Trophoblast cell (in vitro differentiated cells and primary cell): Measurements from ENCODE around the gene ADH5. TPM values are rescaled to one million over a fixed set of nuclear protein-coding genes. Genes with fewer than 3 reads are reported as not detected.

Experiments used
- DNase-seq, 2 donors: peaks; one replicate each; pipeline ENCODE4 v3.0.0-alpha.2; 2016
- H2AFZ ChIP-seq: 2 replicates; pipeline ENCODE4 v1.6.1; 2013; ENCODE audit warnings: low read length, moderate library complexity, mild to moderate bottlenecking; ENCODE audit not compliant: insufficient read depth, poor library complexity
- H2AK5ac ChIP-seq: 2 replicates; pipeline ENCODE4 v1.6.1; 2013; ENCODE audit warnings: mild to moderate bottlenecking, low read length
- H2BK120ac ChIP-seq: 2 replicates; pipeline ENCODE4 v1.6.1; 2013; ENCODE audit warnings: low read length, mild to moderate bottlenecking, moderate library complexity; ENCODE audit not compliant: insufficient read depth, poor library complexity
- H2BK12ac ChIP-seq: 2 replicates; pipeline ENCODE4 v1.6.1; 2013; ENCODE audit warnings: mild to moderate bottlenecking, low read length, moderate library complexity
- H2BK5ac ChIP-seq: 2 replicates; pipeline ENCODE4 v1.6.1; 2013; ENCODE audit warnings: low read length, low read depth, moderate library complexity, mild to moderate bottlenecking; ENCODE audit not compliant: poor library complexity
- H3K14ac ChIP-seq: 2 replicates; pipeline ENCODE4 v1.6.1; 2013; ENCODE audit warnings: mild to moderate bottlenecking, low read length
- H3K18ac ChIP-seq: 2 replicates; pipeline ENCODE4 v1.6.1; 2013; ENCODE audit warnings: mild to moderate bottlenecking, low read length
- H3K23ac ChIP-seq: 2 replicates; pipeline ENCODE4 v1.6.1; 2013; ENCODE audit warnings: low read length
- H3K27ac ChIP-seq: 2 replicates; pipeline ENCODE4 v1.5.1; 2013; ENCODE audit warnings: low read depth, mild to moderate bottlenecking, inconsistent platforms, low read length, moderate library complexity
- H3K27me3 ChIP-seq: 2 replicates; pipeline ENCODE4 v1.6.1; 2013; ENCODE audit warnings: inconsistent platforms, mild to moderate bottlenecking, low read length, moderate library complexity; ENCODE audit not compliant: insufficient read depth
- H3K36me3 ChIP-seq, 2 experiments: 1 replicate in 1 of 2; 2 replicates in 1 of 2; pipeline ENCODE4 v1.6.1; 2013; ENCODE audit warnings: low read length in 2 of 2, mild to moderate bottlenecking in 2 of 2, moderate library complexity in 1 of 2; ENCODE audit not compliant: insufficient read depth in 2 of 2, control insufficient read depth in 1 of 2
- H3K4ac ChIP-seq: 2 replicates; pipeline ENCODE4 v1.6.1; 2013; ENCODE audit warnings: low read depth, mild to moderate bottlenecking, low read length, moderate library complexity
- H3K4me1 ChIP-seq, 2 experiments: 1 replicate in 1 of 2; 2 replicates in 1 of 2; pipeline ENCODE4 v1.6.1; 2013; ENCODE audit warnings: low read length in 2 of 2, mild to moderate bottlenecking in 2 of 2, moderate library complexity in 1 of 2; ENCODE audit not compliant: insufficient read depth in 2 of 2, control insufficient read depth in 1 of 2
- H3K4me2 ChIP-seq: 2 replicates; pipeline ENCODE4 v1.6.1; 2013; ENCODE audit warnings: inconsistent platforms, mild to moderate bottlenecking, low read length, moderate library complexity
- H3K4me3 ChIP-seq: 2 replicates; pipeline ENCODE4 v1.5.1; 2013; ENCODE audit warnings: mild to moderate bottlenecking, low read depth, low read length, inconsistent platforms
- H3K79me1 ChIP-seq: one replicate; pipeline ENCODE4 v1.6.1; 2013; ENCODE audit warnings: low read length
- H3K79me2 ChIP-seq: 2 replicates; pipeline ENCODE4 v1.6.1; 2013; ENCODE audit warnings: low read length, mild to moderate bottlenecking; ENCODE audit not compliant: control insufficient read depth, insufficient read depth, poor library complexity
- H3K9ac ChIP-seq: 2 replicates; pipeline ENCODE4 v1.6.1; 2013; ENCODE audit warnings: mild to moderate bottlenecking, low read length
- H3K9me3 ChIP-seq: 2 replicates; pipeline ENCODE4 v1.6.1; 2013; ENCODE audit warnings: low read depth, mild to moderate bottlenecking, control low read depth, inconsistent platforms, low read length; ENCODE audit not compliant: insufficient read depth
- H4K12ac ChIP-seq: 2 replicates; pipeline ENCODE4 v1.6.1; 2013; ENCODE audit warnings: low read depth, mild to moderate bottlenecking, low read length, moderate library complexity
- H4K8ac ChIP-seq: 2 replicates; pipeline ENCODE4 v1.6.1; 2013; ENCODE audit warnings: low read depth, mild to moderate bottlenecking, low read length, moderate library complexity
- H4K91ac ChIP-seq: one replicate; pipeline ENCODE4 v1.6.1; 2013; ENCODE audit warnings: low read depth, mild to moderate bottlenecking, low read length, moderate library complexity
- WGBS: extraction: QIAGEN DNeasy Blood & Tissue Kit; methylation state at CpG from one replicate; pipeline ENCODE4 v1.1.7; 2013; ENCODE audit warnings: missing lambda C conversion rate; ENCODE audit not compliant: insufficient read length, insufficient coverage; ENCODE audit errors: extremely low coverage; 5-methylcytosine and 5-hydroxymethylcytosine counted together
- polyA plus RNA-seq: library from polyadenylated mRNA; stranded (reverse); fragments of 200-250 nt; gene quantifications from 2 replicates; pipeline ENCODE4 v1.2.3, GENCODE V29; 2013

Gene ADH5
- 129 and 132 TPM in 2 replicates for polyA plus RNA-seq

GRCh38 chr4:99088481-99089365 lies at the start of gene ADH5:
TSS of gene ADH5 (minus strand) at chr4:99088788. CDS start at chr4:99088700, 88 bp downstream.
- peak within 1 kb of the TSS; percentile 81 for H2AK5ac ChIP-seq
- peak within 1 kb of the TSS; percentile 60 for H2BK12ac ChIP-seq
- peak within 1 kb of the TSS; percentile 100 for H3K4ac ChIP-seq
- peak within 1 kb of the TSS; percentile 91 for H2BK5ac ChIP-seq
- peak within 1 kb of the TSS; percentile 82 for H2BK120ac ChIP-seq
- H3K79me2 ChIP-seq: peaks cover 21% of the 10 kb centered on the region
- peak within 1 kb of the TSS; percentile 13 for H3K23ac ChIP-seq
- H3K9me3 ChIP-seq: no peaks in the 10 kb centered on the region
- peak within 1 kb of the TSS; percentile 95 for H3K18ac ChIP-seq
- peak within 1 kb of the TSS; percentile 37 for H2AFZ ChIP-seq
- no peaks in the 10 kb centered on the region for H3K27me3 ChIP-seq
- peak within 1 kb of the TSS; percentile 81 for H4K8ac ChIP-seq
- H3K79me1 ChIP-seq: peaks cover 16% of the 10 kb centered on the region
- H3K14ac ChIP-seq: peak within 1 kb of the TSS; percentile 91
- peak within 1 kb of the TSS; percentile 92 for H4K91ac ChIP-seq
- no CpG with 5 or more reads among the region's 53 CpGs for WGBS
- H3K4me1 ChIP-seq: peaks cover 0 to 10% of the 10 kb centered on the region in 2 experiments
- H4K12ac ChIP-seq: peak within 1 kb of the TSS; percentile 95
- DNase-seq: peak; percentile 63 to 78
- peak within 1 kb of the TSS; percentile 97 for H3K9ac ChIP-seq
- H3K4me2 ChIP-seq: peak within 1 kb of the TSS; percentile 83
- H3K36me3 ChIP-seq: peaks cover 5 to 8% of the 10 kb centered on the region in 2 experiments
- peak within 1 kb of the TSS; percentile 92 for H3K4me3 ChIP-seq
- H3K27ac ChIP-seq: peak within 1 kb of the TSS; percentile 88

DNA sequence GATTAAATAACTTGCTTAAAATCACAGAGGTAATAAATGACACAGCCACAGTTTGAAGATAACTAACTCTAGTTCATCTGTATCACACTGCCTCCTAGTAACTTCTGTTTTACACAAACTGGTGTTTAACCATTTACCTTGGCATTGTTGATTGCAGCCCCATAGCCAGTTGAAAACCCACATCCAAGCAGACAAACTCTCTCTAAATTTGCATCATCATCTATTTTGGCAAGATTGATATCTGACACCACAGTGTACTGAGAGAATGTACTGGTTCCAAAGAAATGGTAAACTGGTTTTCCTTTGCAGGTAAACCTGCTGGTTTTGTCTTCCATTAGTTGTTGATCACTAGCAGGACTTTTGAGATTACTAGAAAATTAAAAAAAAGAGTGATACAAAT lies 47.7 kb upstream of the ADH5 start:
- H3K18ac ChIP-seq: no peak overlapping the region
- H3K4me1 ChIP-seq: peaks cover 0 to 2% of the 10 kb centered on the region in 2 experiments
- H2AK5ac ChIP-seq: no peak overlapping the region
- no peak overlapping the region for H3K9ac ChIP-seq
- H4K12ac ChIP-seq: no peak overlapping the region
- H2BK12ac ChIP-seq: no peak overlapping the region
- no peaks in the 10 kb centered on the region for H3K79me1 ChIP-seq
- H4K91ac ChIP-seq: no peak overlapping the region
- H3K27ac ChIP-seq: no peak overlapping the region
- H3K36me3 ChIP-seq: no peaks in the 10 kb centered on the region
- no peak overlapping the region for H2BK120ac ChIP-seq
- no peak overlapping the region for H2AFZ ChIP-seq
- no peak overlapping the region for H3K23ac ChIP-seq
- no peak overlapping the region for H4K8ac ChIP-seq
- H2BK5ac ChIP-seq: no peak overlapping the region
- H3K4me2 ChIP-seq: no peak overlapping the region
- H3K79me2 ChIP-seq: no peaks in the 10 kb centered on the region
- H3K4ac ChIP-seq: no peak overlapping the region
- no peaks in the 10 kb centered on the region for H3K27me3 ChIP-seq
- H3K14ac ChIP-seq: no peak overlapping the region
- H3K4me3 ChIP-seq: no peak overlapping the region
- no peaks in the 10 kb centered on the region for H3K9me3 ChIP-seq
- DNase-seq: peak in 1 of 2 donors; percentile 27

- Histone ChIP-seq H4K12ac (no peak overlapping the region), H2BK5ac (no peak overlapping the region), H4K8ac (no peak overlapping the region), H3K9ac (no peak overlapping the region), H2BK12ac (no peak overlapping the region), H3K18ac (no peak overlapping the region), H3K23ac (no peak overlapping the region), H3K4me1 (peaks cover 0 to 2% of the 10 kb centered on the region in 2 experiments), H2AFZ (no peak overlapping the region), H3K36me3 (no peaks in the 10 kb centered on the region), H2BK120ac (no peak overlapping the region), H3K27me3 (no peaks in the 10 kb centered on the region), H3K4me2 (no peak overlapping the region), H3K9me3 (no peaks in the 10 kb centered on the region), H3K4me3 (no peak overlapping the region), H3K79me1 (no peaks in the 10 kb centered on the region), H3K79me2 (no peaks in the 10 kb centered on the region), H3K27ac (no peak overlapping the region), H3K4ac (no peak overlapping the region), H4K91ac (no peak overlapping the region), H2AK5ac (no peak overlapping the region), H3K14ac (no peak overlapping the region)
- peak; percentile 75 to 97 for DNase-seq
- no CpG with 5 or more reads among the region's 3 CpGs for WGBS
These were observed 47.1 kb upstream of the ADH5 start for GRCh38 chr4:99135541-99136162.

- H3K9me3 ChIP-seq: no peaks in the 10 kb centered on the region
- H2BK12ac ChIP-seq: no peak overlapping the region
- no peak overlapping the region for H4K91ac ChIP-seq
- H3K4ac ChIP-seq: no peak overlapping the region
- H3K18ac ChIP-seq: no peak overlapping the region
- no peaks in the 10 kb centered on the region for H3K27me3 ChIP-seq
- H3K23ac ChIP-seq: no peak overlapping the region
- WGBS: no CpG with 5 or more reads among the region's 3 CpGs
- H3K36me3 ChIP-seq: no peaks in the 10 kb centered on the region
- H2AK5ac ChIP-seq: no peak overlapping the region
- no peak overlapping the region for H2BK120ac ChIP-seq
- no peak overlapping the region for H2AFZ ChIP-seq
- peak; percentile 49 to 89 for DNase-seq
- H4K8ac ChIP-seq: no peak overlapping the region
- no peak overlapping the region for H3K9ac ChIP-seq
- H3K4me3 ChIP-seq: no peak overlapping the region
- no peak overlapping the region for H3K14ac ChIP-seq
- no peak overlapping the region for H3K27ac ChIP-seq
- no peak overlapping the region for H4K12ac ChIP-seq
- H3K4me2 ChIP-seq: no peak overlapping the region
- H3K79me1 ChIP-seq: no peaks in the 10 kb centered on the region
- no peaks in the 10 kb centered on the region for H3K79me2 ChIP-seq
- H2BK5ac ChIP-seq: no peak overlapping the region
- H3K4me1 ChIP-seq: peaks cover 0 to 2% of the 10 kb centered on the region in 2 experiments
These were observed 46.0 kb upstream of the ADH5 start for GRCh38 chr4:99134586-99134985.
